H54 (cell line): ENCODE results near the gene FGF14.
A peak's percentile ranks its signal among the peaks of the same experiment; 100 is the strongest.
"Not testable (repeated sequence)": the region's sequence is repeated elsewhere in the genome, so short reads cannot be mapped to it uniquely, and the experiment has no call there.

Experiments
- DNase-seq: peaks from one replicate; pipeline ENCODE4 v3.0.0; 2011; ENCODE audit warnings: low spot score, mixed read lengths; ENCODE audit not compliant: insufficient read length
- FAIRE-seq: peaks from 3 replicates; lab custom pipeline; 2011; peaks lifted over from hg19 to GRCh38; lab: Jason Lieb, UNC
- POLR2A ChIP-seq: IDR thresholded peaks from 2 replicates; pipeline ENCODE4 v1.6.1; 2011; ENCODE audit warnings: low read depth, mild to moderate bottlenecking, low read length

The FGF14 gene

GRCh38 chr13:102100234-102100633, 301.6 kb downstream of the FGF14 start:
- FAIRE-seq (no peak), DNase-seq (no peak)
- no peak for TF ChIP-seq POLR2A

- no peak for FAIRE-seq
- DNase-seq, result no peak
- no peak for TF ChIP-seq POLR2A
Observed at GRCh38 chr13:102097708-102098107, 304.1 kb downstream of the FGF14 start.

GRCh38 chr13:102093288-102093687, 308.6 kb downstream of the FGF14 start:
- not testable (repeated sequence) for FAIRE-seq, DNase-seq

- DNase-seq, result no peak
- no peak for TF ChIP-seq POLR2A
- FAIRE-seq, result no peak
Observed at GRCh38 chr13:102091231-102091630, 310.6 kb downstream of the FGF14 start.

- TF ChIP-seq POLR2A, result no peak
- DNase-seq (no peak), FAIRE-seq (no peak)
Observed at GRCh38 chr13:102090532-102090931, 311.3 kb downstream of the FGF14 start.

GRCh38 chr13:102089722-102090121, 312.1 kb downstream of the FGF14 start:
- no peak for FAIRE-seq

GRCh38 chr13:102089177-102089576, 312.7 kb downstream of the FGF14 start:
- FAIRE-seq (peak; percentile 67), DNase-seq (no peak)
- no peak for TF ChIP-seq POLR2A

More at GRCh38 chr13:102089722-102090121, 312.1 kb downstream of the FGF14 start:
- DNase-seq, result no peak
- TF ChIP-seq POLR2A, result no peak

- no peak for FAIRE-seq
Observed at GRCh38 chr13:102073251-102073650, 328.6 kb downstream of the FGF14 start.

GRCh38 chr13:102071711-102072110, 330.1 kb downstream of the FGF14 start:
- TF ChIP-seq POLR2A, result no peak
- FAIRE-seq, result no peak
- DNase-seq, result no peak

More at GRCh38 chr13:102073251-102073650, 328.6 kb downstream of the FGF14 start:
- no peak for DNase-seq
- no peak for TF ChIP-seq POLR2A

GRCh38 chr13:102068323-102068722, 333.5 kb downstream of the FGF14 start:
- DNase-seq, FAIRE-seq: not testable (repeated sequence)

GRCh38 chr13:102055090-102055779, 346.6 kb downstream of the FGF14 start:
- no peak for DNase-seq
- FAIRE-seq, result no peak
- TF ChIP-seq POLR2A, result no peak

- TF ChIP-seq POLR2A, result no peak
- no peak for FAIRE-seq
- DNase-seq, result no peak
Observed at GRCh38 chr13:102049853-102050252, 352.0 kb downstream of the FGF14 start.

GRCh38 chr13:102045731-102046130, 356.1 kb downstream of the FGF14 start:
- FAIRE-seq, result no peak
- DNase-seq, result no peak
- no peak for TF ChIP-seq POLR2A

- no peak for FAIRE-seq
- no peak for DNase-seq
- no peak for TF ChIP-seq POLR2A
Observed at GRCh38 chr13:102042746-102043145, 359.1 kb downstream of the FGF14 start.

- no peak for FAIRE-seq
- no peak for TF ChIP-seq POLR2A
- DNase-seq, result no peak
Observed at GRCh38 chr13:102041544-102041943, 360.3 kb downstream of the FGF14 start.
